LHCN-M2 (cell line): ENCODE results near the gene MYPN. TPM values are rescaled to one million over a fixed set of nuclear protein-coding genes. Genes with fewer than 3 reads are reported as not detected.
"Not testable (repeated sequence)": the region's sequence is repeated elsewhere in the genome, so short reads cannot be mapped to it uniquely, and the experiment has no call there.

Source experiments
- DNase-seq: peaks from one replicate; pipeline ENCODE4 v3.0.0-alpha.2; 2012; ENCODE audit warnings: low read depth
- total RNA-seq: library from RNA; depleted of rRNA; stranded (reverse); fragments of >200 nt; gene quantifications from 2 replicates; pipeline ENCODE4 v1.2.3, GENCODE V29; 2014

MYPN gene
- total RNA-seq, 1 experiment from 2014 or later: 32.7 TPM

- no peak for DNase-seq
These were observed 114.4 kb downstream of the MYPN start for GRCh38 chr10:68223535-68224165.

DNA sequence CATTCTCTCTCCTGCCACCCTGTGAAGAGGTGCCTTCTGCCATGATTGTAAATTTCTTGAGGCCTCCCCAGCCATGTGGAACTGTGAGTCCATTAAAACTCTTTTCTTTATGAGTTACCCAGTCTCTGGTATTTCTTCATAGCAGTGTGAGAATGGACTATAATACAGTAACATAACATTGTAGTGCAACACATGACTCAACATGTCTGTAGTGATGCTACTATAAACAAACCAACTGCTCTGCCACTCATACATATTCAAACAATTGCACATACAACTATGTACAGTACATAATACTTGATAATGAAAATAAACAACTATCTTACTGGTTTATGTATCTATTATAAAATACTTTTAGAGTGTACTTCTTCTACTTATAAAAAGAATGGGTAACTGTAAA lies 115.5 kb downstream of the MYPN start:
- peak; percentile 59 for DNase-seq

- no peak for DNase-seq
These were observed 121.0 kb downstream of the MYPN start for GRCh38 chr10:68230268-68230667.

GRCh38 chr10:68231106-68231816 lies 122.0 kb downstream of the MYPN start:
- DNase-seq: peak; percentile 74

DNA sequence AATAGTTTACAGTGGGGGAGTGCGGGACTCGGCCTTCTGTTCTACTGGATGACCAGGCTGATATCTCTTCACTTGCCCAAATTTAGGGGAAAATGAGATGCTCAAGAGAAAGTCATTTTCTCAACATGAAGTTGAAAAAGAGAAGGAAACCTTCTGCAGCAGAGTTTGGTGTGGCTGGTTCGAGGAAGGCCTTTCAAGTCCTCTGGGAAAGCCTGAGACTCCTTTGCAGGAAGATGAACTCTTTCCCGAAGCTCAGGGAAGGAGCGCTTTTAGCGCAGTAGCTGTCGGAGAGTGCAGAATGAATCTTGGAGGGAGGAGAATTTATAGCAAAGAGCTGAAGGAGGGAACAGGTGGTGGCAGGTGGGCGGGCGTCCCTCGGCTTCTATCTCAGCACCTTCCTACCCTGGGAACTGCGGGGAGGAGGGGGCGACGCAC lies 122.5 kb downstream of the MYPN start, which contains the start of gene ATOH7:
TSS of gene ATOH7 (minus strand) at position 297 of the 435 bp plus-strand sequence. CDS start 436 bp downstream, outside the sequence.
- no peak for DNase-seq

DNA sequence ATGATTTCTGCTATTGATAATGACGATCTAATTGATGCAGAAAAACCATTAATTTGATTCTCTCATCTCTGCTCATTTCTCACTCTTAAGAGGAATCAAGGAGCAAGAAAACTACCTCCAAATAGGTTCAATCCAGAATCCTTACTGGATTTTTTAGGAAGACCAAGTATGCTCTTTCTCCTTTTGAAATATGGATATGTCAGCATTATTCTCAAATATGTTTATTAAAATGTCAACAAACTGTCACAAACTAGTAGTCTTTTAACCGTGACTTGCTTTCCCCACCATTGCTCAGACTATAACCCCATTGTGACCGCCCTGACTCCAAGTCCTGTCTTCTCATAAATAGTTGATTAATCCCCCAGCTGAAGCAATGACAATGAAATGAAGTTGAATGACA lies 123.8 kb downstream of the MYPN start:
- DNase-seq: no peak

DNA sequence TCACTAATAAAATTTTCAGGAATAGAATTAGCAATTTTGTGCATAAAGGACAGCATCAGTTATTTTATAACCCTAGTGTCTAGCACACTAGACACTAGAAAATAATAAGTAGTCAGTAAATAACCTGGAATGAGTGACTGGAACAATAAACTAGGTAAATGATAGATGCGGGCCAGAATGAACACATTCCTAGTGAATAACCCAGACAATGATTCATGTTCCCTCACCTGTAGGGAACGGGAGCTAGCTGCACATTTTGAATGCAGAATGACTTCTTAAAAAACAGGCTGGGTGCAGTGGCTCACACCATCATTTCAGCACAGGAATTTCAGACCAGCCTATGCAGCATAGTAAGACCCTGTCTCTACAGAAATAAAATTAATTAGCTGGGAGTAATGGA lies 125.8 kb downstream of the MYPN start:
- DNase-seq: no peak

- no peak for DNase-seq
These were observed 126.3 kb downstream of the MYPN start for GRCh38 chr10:68235581-68235980.

- DNase-seq: no peak
These were observed 127.9 kb downstream of the MYPN start for GRCh38 chr10:68237173-68237572.

GRCh38 chr10:68238371-68238770 lies 129.1 kb downstream of the MYPN start:
- no peak for DNase-seq

DNA sequence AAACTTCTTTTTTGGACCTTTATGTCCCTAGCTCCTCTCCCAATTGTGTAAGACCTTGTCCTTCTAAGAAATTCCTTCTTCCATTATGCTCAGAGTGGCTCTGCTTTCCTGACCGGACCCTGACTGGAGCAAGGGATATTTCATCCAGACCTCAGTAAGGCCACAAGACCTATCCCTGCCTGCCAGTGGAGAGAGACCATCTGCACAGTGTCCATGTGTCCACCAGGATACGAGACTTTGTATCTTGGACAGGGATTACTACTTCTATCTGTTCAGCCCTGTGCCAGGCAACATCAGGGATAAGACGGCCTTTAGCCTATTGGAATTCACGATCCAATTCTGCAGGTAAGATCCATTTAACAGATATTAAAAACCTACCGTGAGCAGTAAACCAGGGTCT lies 129.8 kb downstream of the MYPN start:
- DNase-seq: no peak

- no peak for DNase-seq
These were observed 130.4 kb downstream of the MYPN start for GRCh38 chr10:68239596-68240150.

DNA sequence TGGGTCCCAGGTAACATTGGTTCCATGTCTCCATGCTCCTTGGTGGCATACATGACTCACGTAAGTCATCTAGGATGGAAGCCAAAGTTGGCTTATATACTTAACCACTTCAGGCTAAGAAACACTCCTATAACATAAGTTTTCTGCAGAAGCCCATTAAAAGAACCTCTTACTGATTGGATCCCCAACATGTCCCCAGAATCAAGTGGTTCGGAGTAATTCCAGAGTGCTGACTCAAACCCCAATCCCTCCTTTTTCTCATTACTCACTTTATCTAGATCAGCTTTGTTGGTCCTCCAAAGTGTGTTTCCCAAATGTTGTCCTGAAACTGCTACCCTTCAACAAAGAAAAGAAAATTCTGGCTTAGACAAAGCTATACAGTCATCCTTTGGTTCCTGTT lies 132.8 kb downstream of the MYPN start:
- DNase-seq: peak; percentile 11

DNA sequence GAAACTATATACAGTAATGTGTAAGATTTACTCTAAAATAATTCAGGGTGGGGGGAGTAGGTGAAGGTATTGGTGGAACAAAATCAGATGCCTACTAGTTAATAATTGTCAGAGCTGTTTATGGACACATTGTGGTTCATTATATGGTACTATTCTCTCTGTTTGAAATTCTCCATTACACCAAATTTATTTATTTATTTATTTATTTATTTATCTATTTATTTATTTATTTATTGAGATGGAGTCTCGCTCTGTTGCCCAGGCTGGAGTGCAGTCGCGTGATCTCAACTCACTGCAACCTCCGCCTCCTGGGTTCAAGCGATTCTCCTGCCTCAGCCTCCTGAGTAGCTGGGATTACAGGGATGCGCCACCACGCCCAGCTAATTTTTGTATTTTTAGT lies 137.1 kb downstream of the MYPN start:
- not testable (repeated sequence) for DNase-seq

GRCh38 chr10:68247931-68248330 lies 138.6 kb downstream of the MYPN start:
- DNase-seq: no peak

- DNase-seq: no peak
These were observed 140.0 kb downstream of the MYPN start for GRCh38 chr10:68249297-68249696.

GRCh38 chr10:68251151-68251550 lies 141.9 kb downstream of the MYPN start:
- no peak for DNase-seq

- no peak for DNase-seq
These were observed 142.6 kb downstream of the MYPN start for GRCh38 chr10:68251625-68252495.

- DNase-seq: no peak
These were observed 144.1 kb downstream of the MYPN start for GRCh38 chr10:68253346-68253745.

DNA sequence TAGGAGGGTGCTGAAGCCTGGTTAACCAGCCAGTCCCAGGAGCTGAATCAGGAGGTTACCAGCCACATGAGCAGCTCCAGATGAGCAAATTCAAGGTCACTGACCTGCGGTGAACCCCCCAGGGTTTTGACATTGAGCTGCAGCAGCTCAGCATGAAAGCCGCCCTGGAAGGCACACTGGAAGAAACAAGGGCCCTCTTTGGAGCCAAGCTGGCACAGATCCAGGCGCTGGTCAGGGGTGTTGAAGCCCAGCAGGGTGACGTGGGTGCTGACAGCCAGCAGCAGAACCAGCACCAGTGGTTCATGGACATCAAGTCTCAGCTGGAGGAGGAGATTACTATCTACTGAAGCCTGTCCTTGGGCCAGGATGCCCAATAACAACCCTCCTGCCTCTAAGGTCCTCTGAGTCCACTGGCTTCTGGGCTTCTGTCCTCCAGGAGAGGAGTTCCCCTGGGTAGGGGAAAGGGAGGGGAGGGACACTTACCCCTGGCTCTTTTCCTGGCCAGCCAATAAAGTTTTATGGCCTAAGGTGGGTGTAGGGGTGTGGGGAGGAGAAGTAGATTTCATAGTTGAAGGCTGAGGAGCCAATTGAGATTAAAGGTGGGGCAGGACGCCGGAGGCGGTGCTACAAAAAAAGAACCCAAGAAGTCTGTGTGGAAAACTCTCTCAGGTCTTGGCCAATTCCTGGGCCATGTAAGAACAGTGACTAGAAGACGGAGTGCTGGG lies 152.0 kb downstream of the MYPN start:
- no peak for DNase-seq
